A549 treated with CpdA at 1 μM for 4 hours (cell line): ENCODE data around the gene CNN1. TPM values are rescaled to one million over a fixed set of nuclear protein-coding genes. Genes with fewer than 3 reads are reported as not detected.

Experiments
- total RNA-seq: library from RNA; stranded (reverse); fragments of 200-300 nt; extraction: Qiagen RNA extraction; gene quantifications from 5 replicates; pipeline ENCODE4 v1.2.3, GENCODE V29; 2022; ENCODE audit warnings: low read depth

Gene CNN1
- 0.23 to 0.60 TPM (median 0.53 TPM) in 5 replicates for total RNA-seq

DNA sequence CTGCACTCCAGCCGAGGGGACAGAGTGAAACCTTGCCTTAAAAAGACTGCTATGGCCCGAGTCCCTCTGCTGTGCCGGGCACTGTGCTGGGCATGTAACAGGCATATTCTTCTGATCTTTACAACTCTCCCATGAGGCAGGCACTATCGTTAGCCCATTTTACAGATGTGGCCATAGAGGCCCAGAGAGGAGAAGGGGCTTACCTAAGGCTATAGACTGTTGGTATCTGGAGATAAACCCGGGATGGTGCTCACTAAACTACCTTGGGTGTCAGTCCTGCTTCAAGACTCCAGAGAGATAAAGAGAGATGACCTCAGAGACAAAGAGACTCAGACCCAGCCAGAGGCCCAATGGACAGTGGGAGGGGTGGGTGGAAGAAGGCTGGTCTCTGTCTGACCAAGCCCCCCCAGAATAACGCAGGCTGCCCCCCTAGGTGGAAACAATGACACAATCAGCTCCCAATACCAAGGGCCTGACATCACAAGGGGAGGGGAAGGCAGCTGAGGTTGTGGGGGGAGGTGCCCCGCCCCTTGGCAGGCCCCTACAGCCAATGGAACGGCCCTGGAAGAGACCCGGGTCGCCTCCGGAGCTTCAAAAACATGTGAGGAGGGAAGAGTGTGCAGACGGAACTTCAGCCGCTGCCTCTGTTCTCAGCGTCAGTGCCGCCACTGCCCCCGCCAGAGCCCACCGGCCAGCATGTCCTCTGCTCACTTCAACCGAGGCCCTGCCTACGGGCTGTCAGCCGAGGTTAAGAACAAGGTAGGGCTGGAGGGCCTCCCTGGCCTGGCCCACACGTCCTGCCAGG is at the start of gene CNN1:
Gene CNN1, plus strand, starts transcription at position 620 of the 805 bp plus-strand sequence. Its CDS starts 77 bp downstream, at position 697.

GRCh38 chr19:11505504-11506100 is 33.0 kb upstream of the CNN1 start, which contains the start of gene ZNF653:
Gene ZNF653 (minus strand): TSS chr19:11505839. CDS start chr19:11505786, 53 bp downstream.

DNA sequence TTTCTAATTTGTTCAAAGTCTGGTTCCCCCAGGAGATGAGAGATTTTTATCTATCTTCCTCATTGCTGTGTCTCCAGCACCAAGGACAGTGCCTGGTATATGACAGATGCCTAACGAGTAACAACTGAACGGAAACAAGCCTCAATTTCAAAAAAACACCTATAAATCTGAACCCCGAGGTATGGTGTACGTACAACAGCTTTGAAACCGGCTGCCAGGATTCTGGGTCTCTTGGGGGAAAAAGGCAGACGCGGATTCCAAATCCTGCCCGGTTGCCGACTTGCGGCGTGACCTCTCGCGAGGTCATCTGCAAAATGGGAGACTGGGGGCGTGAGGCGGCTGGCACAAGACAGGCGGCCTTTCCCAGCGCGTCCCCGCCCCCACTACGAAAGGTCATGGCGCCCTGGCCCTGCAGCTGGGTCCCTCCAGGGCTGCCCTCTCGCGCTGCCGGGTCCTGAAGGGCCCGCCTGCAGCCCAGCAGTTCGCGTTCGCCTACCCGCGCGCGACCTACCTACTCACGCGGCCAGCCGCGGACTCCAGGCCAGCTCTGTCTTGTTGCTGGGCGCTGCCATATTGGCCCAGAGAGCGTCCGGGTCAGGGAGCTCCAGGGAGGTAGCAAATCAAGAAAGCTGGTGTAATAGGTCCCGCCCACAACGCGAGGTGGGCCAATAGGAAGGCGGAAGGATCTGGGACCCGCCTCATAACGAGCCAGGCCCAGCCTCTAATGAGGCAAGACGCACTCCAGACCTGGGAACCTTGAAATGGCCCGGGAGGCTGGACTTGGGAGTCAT is 9.9 kb upstream of the CNN1 start, which contains the start of gene ECSIT:
Gene ECSIT, minus strand, starts transcription at position 584 of the 791 bp plus-strand sequence. CDS start 9,964 bp downstream, outside the sequence.

GRCh38 chr19:11558881-11559828 is 20.5 kb downstream of the CNN1 start, which contains the start of gene ELOF1:
Gene ELOF1 (minus strand): TSS chr19:11559230. CDS start chr19:11554347, 4,883 bp downstream.

GRCh38 chr19:11577451-11578257 is 39.0 kb downstream of the CNN1 start, which contains the start of gene ACP5:
Gene ACP5 (minus strand): TSS chr19:11577645. CDS start chr19:11577317, 328 bp downstream.

DNA sequence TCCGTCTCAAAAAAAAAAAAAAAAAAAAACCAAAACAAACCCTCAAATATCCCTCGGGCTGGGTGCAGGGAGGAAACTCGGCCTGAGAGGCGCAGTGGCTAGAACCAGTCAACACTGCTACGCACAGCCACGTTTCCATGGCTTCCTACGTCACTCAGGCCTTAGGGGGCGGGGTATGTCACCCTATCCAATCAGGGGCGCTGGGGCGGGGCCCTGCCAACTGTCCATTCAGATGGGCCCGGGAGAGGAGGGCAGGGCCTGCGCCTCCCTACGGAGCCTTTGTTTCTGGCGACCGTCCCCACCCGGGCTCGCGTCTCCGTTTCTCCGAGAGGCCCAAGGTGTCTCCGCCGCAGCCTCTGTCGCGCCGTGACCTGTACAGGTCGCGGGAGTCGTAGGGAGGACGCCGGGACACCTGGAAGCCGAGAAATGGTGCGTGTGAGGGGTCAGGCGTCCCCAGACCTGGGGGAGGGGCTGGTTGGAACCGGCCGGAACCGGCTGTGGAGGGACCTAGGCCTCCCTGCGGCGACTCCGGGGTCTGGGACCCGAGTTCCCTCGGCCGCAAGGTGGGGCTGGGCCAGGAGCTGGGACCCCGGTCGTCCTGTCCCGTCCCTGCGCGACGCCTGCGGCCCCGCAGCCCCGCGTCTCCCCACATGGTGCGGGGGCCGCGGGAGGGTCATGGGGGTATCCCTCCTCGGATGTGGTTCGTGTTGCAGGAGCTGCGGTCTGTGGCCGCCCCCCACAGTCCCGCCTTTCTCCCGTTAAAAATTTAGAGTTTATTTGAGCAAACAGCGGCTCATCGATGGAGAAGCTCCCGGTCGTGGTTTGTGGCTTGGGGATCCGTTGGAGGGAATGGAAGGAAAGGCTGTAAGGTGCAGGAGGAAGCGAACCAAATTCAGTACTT is 58.8 kb downstream of the CNN1 start, which contains the start of gene ZNF627:
Gene ZNF627, plus strand, starts transcription at position 282 of the 901 bp plus-strand sequence. Its CDS starts 145 bp downstream, at position 427.

Other genes starting within 250 kb of the CNN1 start
- gene TSPAN16, start 242.7 kb upstream of the CNN1 start, total RNA-seq = not detected in 5 replicates
- 2.4 to 3.5 TPM (median 3.0 TPM) in 5 replicates for gene RAB3D, start 199.2 kb upstream of the CNN1 start, total RNA-seq
- 93.6 to 128 TPM (median 112 TPM) in 5 replicates for gene TMEM205, start 192.6 kb upstream of the CNN1 start, total RNA-seq
- gene CCDC159, start 192.3 kb upstream of the CNN1 start, total RNA-seq = 4.3 to 5.6 TPM (median 5.5 TPM) in 5 replicates
- gene PLPPR2, start 183.4 kb upstream of the CNN1 start, total RNA-seq = 6.8 to 10.4 TPM (median 10.3 TPM) in 5 replicates
- gene SWSAP1, start 164.2 kb upstream of the CNN1 start, total RNA-seq = 1.3 to 2.7 TPM (median 2.3 TPM) in 5 replicates
- gene EPOR, start 154.5 kb upstream of the CNN1 start, total RNA-seq = 3.5 to 5.7 TPM (median 5.1 TPM) in 5 replicates
- gene RGL3, start 119.5 kb upstream of the CNN1 start, total RNA-seq = 1.3 to 2.4 TPM (median 1.8 TPM) in 5 replicates
- 0.87 to 1.4 TPM (median 1.1 TPM) in 5 replicates for gene ODAD3, start 103.7 kb upstream of the CNN1 start, total RNA-seq
- gene PRKCSH, start 103.2 kb upstream of the CNN1 start, total RNA-seq = 251 to 271 TPM (median 263 TPM) in 5 replicates
- gene ELAVL3, start 57.8 kb upstream of the CNN1 start, total RNA-seq = 0.07 to 0.19 TPM (median 0.13 TPM) in 4 of 5 replicates, not detected in the other
- gene ZNF653, start 33.0 kb upstream of the CNN1 start, total RNA-seq = 4.1 to 5.9 TPM (median 5.4 TPM) in 5 replicates
- 30.6 to 37.0 TPM (median 32.2 TPM) in 5 replicates for gene ECSIT, start 9.7 kb upstream of the CNN1 start, total RNA-seq
- 91.9 to 124 TPM (median 109 TPM) in 5 replicates for gene ELOF1, start 20.4 kb downstream of the CNN1 start, total RNA-seq
- gene ACP5, start 38.8 kb downstream of the CNN1 start, total RNA-seq = 0.10 to 0.33 TPM (median 0.24 TPM) in 4 of 5 replicates, not detected in the other
- gene ZNF627, start 58.6 kb downstream of the CNN1 start, total RNA-seq = 3.4 to 5.3 TPM (median 4.0 TPM) in 5 replicates
- 2.1 to 4.6 TPM (median 3.1 TPM) in 5 replicates for gene ZNF823, start 200.1 kb downstream of the CNN1 start, total RNA-seq
- gene ZNF441, start 228.1 kb downstream of the CNN1 start, total RNA-seq = 0.02 TPM in 1 of 5 replicates, not detected in the others